GM06990 (cell line): ENCODE data around the gene APC2.

ENCODE experiments used
- DNase-seq: peaks from one replicate; pipeline ENCODE4 v3.0.0-alpha.2; 2011; ENCODE audit not compliant: insufficient read length; ENCODE audit errors: extremely low read depth
- H3K27me3 ChIP-seq: replicated peaks from 2 replicates; pipeline ENCODE4 v1.6.0; 2011; ENCODE audit warnings: low read length; ENCODE audit not compliant: control insufficient read depth, insufficient read depth
- H3K36me3 ChIP-seq: 2 replicates; pipeline ENCODE4 v1.5.1; 2011; ENCODE audit warnings: low read length; ENCODE audit not compliant: control insufficient read depth, insufficient read depth
- H3K4me3 ChIP-seq: replicated peaks from 2 replicates; pipeline ENCODE4 v1.5.1; 2011; ENCODE audit warnings: low read depth, mild to moderate bottlenecking, control low read depth, low read length
- TF ChIP-seq, protein P1 (sequence below): IDR thresholded peaks from 2 replicates; pipeline ENCODE4 v1.5.1; 2011; ENCODE audit warnings: low read length, control low read depth, mild to moderate bottlenecking, inconsistent platforms; ENCODE audit not compliant: insufficient read depth, poor library complexity, severe bottlenecking

The APC2 gene

DNA sequence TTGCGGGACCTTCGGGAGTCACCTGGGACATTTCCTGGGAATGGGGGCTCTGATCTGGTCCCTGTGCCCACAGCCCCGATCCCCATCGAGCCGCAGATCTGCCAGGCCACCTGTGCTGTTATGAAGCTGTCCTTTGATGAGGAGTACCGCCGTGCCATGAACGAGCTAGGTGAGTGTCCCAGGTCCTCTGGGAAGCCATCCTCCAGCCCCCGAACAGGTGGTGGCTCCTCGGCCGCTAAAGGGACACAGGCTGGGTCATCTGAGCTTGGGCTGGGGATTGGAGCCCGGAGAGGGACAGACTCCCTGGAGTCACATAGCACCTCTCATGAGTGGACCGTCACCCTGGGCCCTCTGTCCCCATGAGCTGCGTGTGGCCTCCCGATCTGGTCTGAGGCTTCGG, 8.0 kb downstream of the APC2 start:
- no peaks in the 10 kb centered on the region; the same call in 1 of the 2 replicates for H3K27me3 ChIP-seq
- TF ChIP-seq, protein P1, sequence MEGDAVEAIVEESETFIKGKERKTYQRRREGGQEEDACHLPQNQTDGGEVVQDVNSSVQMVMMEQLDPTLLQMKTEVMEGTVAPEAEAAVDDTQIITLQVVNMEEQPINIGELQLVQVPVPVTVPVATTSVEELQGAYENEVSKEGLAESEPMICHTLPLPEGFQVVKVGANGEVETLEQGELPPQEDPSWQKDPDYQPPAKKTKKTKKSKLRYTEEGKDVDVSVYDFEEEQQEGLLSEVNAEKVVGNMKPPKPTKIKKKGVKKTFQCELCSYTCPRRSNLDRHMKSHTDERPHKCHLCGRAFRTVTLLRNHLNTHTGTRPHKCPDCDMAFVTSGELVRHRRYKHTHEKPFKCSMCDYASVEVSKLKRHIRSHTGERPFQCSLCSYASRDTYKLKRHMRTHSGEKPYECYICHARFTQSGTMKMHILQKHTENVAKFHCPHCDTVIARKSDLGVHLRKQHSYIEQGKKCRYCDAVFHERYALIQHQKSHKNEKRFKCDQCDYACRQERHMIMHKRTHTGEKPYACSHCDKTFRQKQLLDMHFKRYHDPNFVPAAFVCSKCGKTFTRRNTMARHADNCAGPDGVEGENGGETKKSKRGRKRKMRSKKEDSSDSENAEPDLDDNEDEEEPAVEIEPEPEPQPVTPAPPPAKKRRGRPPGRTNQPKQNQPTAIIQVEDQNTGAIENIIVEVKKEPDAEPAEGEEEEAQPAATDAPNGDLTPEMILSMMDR: no peak
- H3K36me3 ChIP-seq: no peaks in the 10 kb centered on the region

DNA sequence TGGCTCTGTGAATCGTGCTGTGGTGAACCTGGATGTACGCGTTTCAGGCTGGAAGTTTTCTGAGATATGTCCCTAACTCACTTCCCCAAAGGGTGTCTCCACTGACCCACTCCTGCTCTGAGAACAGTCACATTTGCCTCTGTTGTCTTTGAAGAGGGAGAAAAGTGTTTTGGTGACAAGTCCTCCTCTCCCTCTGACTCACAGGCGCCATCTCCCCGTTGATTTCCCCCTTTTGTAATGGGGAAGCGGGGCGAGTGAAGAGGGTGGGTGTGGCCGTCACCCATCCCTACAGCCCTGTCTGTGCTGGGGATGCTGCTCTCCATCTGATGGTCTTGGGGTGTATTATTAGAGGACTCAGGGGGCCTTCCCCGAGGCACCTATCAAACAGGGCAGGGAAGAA, 9.6 kb downstream of the APC2 start:
- H3K4me3 ChIP-seq: no peak overlapping the region
- TF ChIP-seq, protein P1: no peak
- H3K27me3 ChIP-seq: no peaks in the 10 kb centered on the region
- DNase-seq: no peak
- H3K36me3 ChIP-seq: no peaks in the 10 kb centered on the region

More for the DNA sequence above, 8.0 kb downstream of the APC2 start:
- DNase-seq: no peak
- H3K4me3 ChIP-seq: no peak overlapping the region

DNA sequence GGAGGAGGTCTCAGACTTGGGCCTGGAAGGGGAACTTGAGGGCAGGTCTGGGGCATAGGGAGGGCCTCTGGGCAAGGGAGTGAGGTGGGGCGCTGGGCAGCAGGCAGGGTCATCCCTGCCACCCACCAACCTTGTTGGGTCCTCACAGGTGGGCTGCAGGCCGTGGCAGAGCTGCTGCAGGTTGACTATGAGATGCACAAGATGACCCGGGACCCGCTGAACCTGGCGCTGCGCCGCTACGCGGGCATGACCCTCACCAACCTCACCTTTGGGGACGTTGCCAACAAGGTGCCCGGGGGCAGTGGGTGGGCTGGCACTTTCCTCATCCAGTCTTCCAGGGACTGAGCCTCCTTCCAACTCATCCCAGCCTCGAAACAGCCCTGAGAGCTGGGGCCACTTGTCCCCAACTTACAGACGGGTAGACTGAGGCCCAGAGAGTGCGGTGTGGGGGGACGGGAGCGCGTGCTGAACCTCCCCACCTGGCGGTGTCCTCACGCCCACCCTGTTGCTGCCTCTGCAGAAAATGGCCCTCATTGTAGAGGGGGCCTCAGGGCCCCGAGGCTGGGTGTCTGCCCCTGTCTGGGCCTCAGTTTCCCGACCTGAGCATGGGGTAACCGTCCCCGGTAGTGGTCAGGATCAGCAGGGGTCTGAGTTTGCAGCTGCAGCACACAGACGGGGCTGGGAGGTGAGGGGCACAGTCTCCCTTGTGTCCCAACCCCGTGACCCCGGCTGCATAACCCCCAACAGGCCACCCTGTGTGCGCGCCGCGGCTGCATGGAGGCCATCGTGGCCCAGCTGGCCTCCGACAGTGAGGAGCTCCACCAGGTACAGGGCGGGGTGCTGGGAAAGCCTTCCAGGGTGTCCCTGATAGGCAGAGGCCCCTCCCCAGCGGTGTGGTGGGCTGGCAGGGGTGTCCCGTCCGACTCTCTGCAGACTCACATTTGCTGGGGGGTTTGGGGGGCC, 10.4 kb downstream of the APC2 start:
- Histone ChIP-seq H3K36me3 (no peaks in the 10 kb centered on the region), H3K27me3 (no peaks in the 10 kb centered on the region), H3K4me3 (no peak overlapping the region)
- DNase-seq: no peak
- TF ChIP-seq, protein P1: no peak

DNA sequence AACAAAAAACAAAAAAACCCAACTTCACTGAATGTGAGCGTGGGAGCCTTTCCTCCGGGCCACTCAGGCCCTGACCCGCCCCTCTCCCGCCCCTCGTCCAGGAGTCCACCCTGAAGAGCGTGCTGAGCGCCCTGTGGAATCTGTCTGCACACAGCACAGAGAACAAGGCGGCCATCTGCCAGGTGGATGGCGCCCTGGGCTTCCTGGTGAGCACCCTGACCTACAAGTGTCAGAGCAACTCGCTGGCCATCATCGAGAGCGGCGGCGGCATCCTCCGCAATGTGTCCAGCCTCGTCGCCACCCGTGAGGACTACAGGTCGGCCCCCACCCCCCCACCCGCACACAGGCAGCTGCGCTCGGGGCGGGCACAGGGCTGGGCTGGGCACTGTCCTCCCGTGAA, 11.9 kb downstream of the APC2 start:
- no peaks in the 10 kb centered on the region for H3K36me3 ChIP-seq
- H3K4me3 ChIP-seq: no peak overlapping the region
- TF ChIP-seq, protein P1: no peak
- no peaks in the 10 kb centered on the region for H3K27me3 ChIP-seq
- DNase-seq: no peak

DNA sequence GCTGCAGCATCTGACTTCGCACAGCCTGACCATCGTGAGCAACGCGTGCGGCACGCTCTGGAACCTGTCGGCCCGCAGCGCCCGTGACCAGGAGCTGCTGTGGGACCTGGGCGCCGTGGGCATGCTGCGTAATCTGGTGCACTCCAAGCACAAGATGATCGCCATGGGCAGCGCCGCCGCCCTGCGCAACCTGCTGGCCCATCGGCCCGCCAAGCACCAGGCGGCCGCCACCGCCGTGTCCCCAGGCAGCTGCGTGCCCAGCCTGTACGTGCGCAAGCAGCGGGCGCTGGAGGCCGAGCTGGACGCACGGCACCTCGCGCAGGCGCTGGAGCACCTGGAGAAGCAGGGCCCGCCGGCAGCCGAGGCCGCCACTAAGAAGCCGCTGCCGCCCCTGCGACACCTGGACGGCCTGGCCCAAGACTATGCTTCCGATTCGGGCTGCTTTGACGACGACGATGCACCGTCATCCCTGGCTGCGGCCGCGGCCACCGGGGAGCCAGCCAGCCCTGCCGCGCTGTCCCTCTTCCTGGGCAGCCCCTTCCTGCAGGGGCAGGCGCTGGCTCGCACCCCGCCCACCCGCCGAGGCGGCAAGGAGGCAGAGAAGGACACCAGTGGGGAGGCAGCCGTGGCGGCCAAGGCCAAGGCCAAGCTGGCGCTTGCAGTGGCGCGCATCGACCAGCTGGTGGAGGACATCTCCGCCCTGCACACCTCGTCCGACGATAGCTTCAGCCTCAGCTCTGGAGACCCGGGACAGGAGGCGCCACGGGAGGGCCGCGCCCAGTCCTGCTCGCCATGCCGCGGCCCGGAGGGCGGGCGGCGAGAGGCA, 15.5 kb downstream of the APC2 start:
- no peaks in the 10 kb centered on the region; the same call in 1 of the 2 replicates for H3K27me3 ChIP-seq
- no peak overlapping the region for H3K4me3 ChIP-seq

More for the DNA sequence above, 15.5 kb downstream of the APC2 start:
- TF ChIP-seq, protein P1: peak; percentile 38
- H3K36me3 ChIP-seq: no peaks in the 10 kb centered on the region
- no peak for DNase-seq
